H1 (cell line): ENCODE measurements around the gene FAN1.

Experiments
- ASH2L ChIP-seq: fragments of 200-600, 300-600 bp; sonication (generic); IDR thresholded peaks from one replicate; pipeline ENCODE4 v1.7.1; 2017; ENCODE audit warnings: low read length
- EGR1 ChIP-seq: IDR thresholded peaks from 2 replicates; pipeline ENCODE4 v1.6.1; 2011; ENCODE audit warnings: low read depth, low read length, borderline replicate concordance
- EP300 ChIP-seq, 2 experiments: IDR thresholded peaks; 1 replicate in 1 of 2; 2 replicates in 1 of 2; pipeline ENCODE4 v1.6.1; 2011 to 2012; ENCODE audit warnings: low read depth in 2 of 2, low read length in 2 of 2, mild to moderate bottlenecking in 2 of 2, borderline replicate concordance in 1 of 2, inconsistent platforms in 1 of 2, moderate library complexity in 1 of 2
- EZH2 ChIP-seq: fragments of 200-600 bp; sonication (generic); IDR thresholded peaks from 2 replicates; pipeline ENCODE4 v1.7.1; 2012; ENCODE audit warnings: low read depth, mild to moderate bottlenecking, moderate library complexity, low read length, inconsistent platforms; ENCODE audit not compliant: severe bottlenecking
- POLR2A ChIP-seq, 2 experiments: IDR thresholded peaks; 1 replicate in 1 of 2; 2 replicates in 1 of 2; pipeline ENCODE4 v1.6.1; 2011; ENCODE audit warnings: low read depth in 2 of 2, low read length in 2 of 2, mild to moderate bottlenecking in 2 of 2; ENCODE audit errors: control extremely low read depth in 1 of 2
- RFX5 ChIP-seq: IDR thresholded peaks from 2 replicates; pipeline ENCODE4 v1.6.1; 2011; ENCODE audit warnings: low read depth, low read length, improper control_type of control experiment, borderline replicate concordance
- SUZ12 ChIP-seq: fragments of 200-600 bp; sonication (generic); IDR thresholded peaks from 2 replicates; pipeline ENCODE4 v1.6.1; 2012; ENCODE audit warnings: mild to moderate bottlenecking, inconsistent platforms, low read length, moderate library complexity, mixed read lengths
- USF2 ChIP-seq: IDR thresholded peaks from 2 replicates; pipeline ENCODE4 v1.6.1; 2011; ENCODE audit warnings: low read length, improper control_type of control experiment
- TF ChIP-seq, protein P1 (sequence below), 3 experiments: IDR thresholded peaks; 1 replicate in 2 of 3; 2 replicates in 1 of 3; pipeline versions ENCODE4 v1.5.1 to v1.6.1; 2011; ENCODE audit warnings: low read length in 3 of 3, mild to moderate bottlenecking in 3 of 3, inconsistent platforms in 2 of 3, low read depth in 1 of 3, moderate library complexity in 1 of 3; ENCODE audit not compliant: insufficient read depth in 1 of 3; ENCODE audit errors: control extremely low read depth in 1 of 3

DNA sequence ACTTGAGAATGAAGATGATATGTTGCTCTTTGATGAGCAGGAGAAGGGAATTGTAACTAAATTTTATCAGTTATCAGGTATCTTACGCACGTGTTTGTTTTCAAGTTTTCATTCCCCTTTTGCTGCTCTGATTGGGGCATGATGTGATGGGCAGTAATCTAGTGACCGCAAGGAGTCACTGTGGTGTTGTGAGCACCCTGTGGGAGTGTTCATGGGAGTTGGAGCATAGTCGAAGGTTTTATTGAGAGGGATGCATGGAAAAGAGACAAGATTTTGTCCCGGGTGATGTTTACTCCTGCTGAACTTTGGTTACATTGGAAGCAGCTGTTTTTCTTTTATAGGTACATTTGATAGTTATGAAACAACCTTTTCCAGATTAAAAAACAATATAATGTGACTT, 2.1 kb downstream of the FAN1 start:
- TF ChIP-seq, protein P1, sequence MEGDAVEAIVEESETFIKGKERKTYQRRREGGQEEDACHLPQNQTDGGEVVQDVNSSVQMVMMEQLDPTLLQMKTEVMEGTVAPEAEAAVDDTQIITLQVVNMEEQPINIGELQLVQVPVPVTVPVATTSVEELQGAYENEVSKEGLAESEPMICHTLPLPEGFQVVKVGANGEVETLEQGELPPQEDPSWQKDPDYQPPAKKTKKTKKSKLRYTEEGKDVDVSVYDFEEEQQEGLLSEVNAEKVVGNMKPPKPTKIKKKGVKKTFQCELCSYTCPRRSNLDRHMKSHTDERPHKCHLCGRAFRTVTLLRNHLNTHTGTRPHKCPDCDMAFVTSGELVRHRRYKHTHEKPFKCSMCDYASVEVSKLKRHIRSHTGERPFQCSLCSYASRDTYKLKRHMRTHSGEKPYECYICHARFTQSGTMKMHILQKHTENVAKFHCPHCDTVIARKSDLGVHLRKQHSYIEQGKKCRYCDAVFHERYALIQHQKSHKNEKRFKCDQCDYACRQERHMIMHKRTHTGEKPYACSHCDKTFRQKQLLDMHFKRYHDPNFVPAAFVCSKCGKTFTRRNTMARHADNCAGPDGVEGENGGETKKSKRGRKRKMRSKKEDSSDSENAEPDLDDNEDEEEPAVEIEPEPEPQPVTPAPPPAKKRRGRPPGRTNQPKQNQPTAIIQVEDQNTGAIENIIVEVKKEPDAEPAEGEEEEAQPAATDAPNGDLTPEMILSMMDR (IDR thresholded peaks at IDR 0.05; ENCODE audit: control extremely low read depth in 1 of 3, insufficient read depth in 1 of 3, low read depth in 1 of 3, low read length in 3 of 3) = peak; percentile 23 to 53 (median 45)
- TF ChIP-seq USF2 (no peak), SUZ12 (no peak), POLR2A (IDR thresholded peaks at IDR 0.05; ENCODE audit: control extremely low read depth in 1 of 2, low read depth in 2 of 2, low read length in 2 of 2) (no peak), EP300 (IDR thresholded peaks at IDR 0.05; ENCODE audit: borderline replicate concordance in 1 of 2, low read depth in 2 of 2, low read length in 2 of 2) (no peak), ASH2L (no peak), RFX5 (no peak), EGR1 (no peak), EZH2 (no peak)
